Frontal cortex (tissue), 4 donors: ENCODE results near the gene HSPB6. TPM values are rescaled to one million over a fixed set of nuclear protein-coding genes. Genes with fewer than 3 reads are reported as not detected.
A peak's percentile ranks its signal among the peaks of the same experiment; 100 is the strongest.

Source experiments
- DNase-seq, 2 donors: peaks; one replicate each; pipeline ENCODE4 v3.0.0; 2012; ENCODE audit warnings: low spot score in 2 of 2
- FAIRE-seq: peaks from 2 replicates; lab custom pipeline; 2012; peaks lifted over from hg19 to GRCh38; lab: Jason Lieb, UNC
- total RNA-seq: library from RNA; depleted of rRNA; stranded (reverse); fragments of >200 nt; gene quantifications from one replicate; pipeline ENCODE4 v1.2.3, GENCODE V29; 2014
- donor health status: control.
- donor health status: control.
- donor health status: control.

The HSPB6 gene
- total RNA-seq, 1 donor from 2014 or later, result under 0.01 TPM

- FAIRE-seq, result no peak
Observed at GRCh38 chr19:35786299-35787160, 29.7 kb upstream of the HSPB6 start.

GRCh38 chr19:35785339-35785627 is 28.5 kb upstream of the HSPB6 start:
- no peak for DNase-seq
- FAIRE-seq, result no peak

More at GRCh38 chr19:35786299-35787160, 29.7 kb upstream of the HSPB6 start:
- DNase-seq, result no peak

GRCh38 chr19:35784503-35785338 is 27.9 kb upstream of the HSPB6 start:
- FAIRE-seq (no peak), DNase-seq (no peak)

- FAIRE-seq (no peak), DNase-seq (no peak)
Observed at GRCh38 chr19:35783469-35784434, 26.9 kb upstream of the HSPB6 start.

- no peak for FAIRE-seq
- no peak for DNase-seq
Observed at GRCh38 chr19:35782589-35782988, 25.8 kb upstream of the HSPB6 start.

- DNase-seq, result no peak
- no peak for FAIRE-seq
Observed at GRCh38 chr19:35781650-35782049, 24.8 kb upstream of the HSPB6 start.

GRCh38 chr19:35780717-35781116 is 23.9 kb upstream of the HSPB6 start:
- DNase-seq (no peak), FAIRE-seq (no peak)

GRCh38 chr19:35780058-35780457 is 23.2 kb upstream of the HSPB6 start:
- no peak for DNase-seq

GRCh38 chr19:35779033-35779432 is 22.2 kb upstream of the HSPB6 start:
- FAIRE-seq (no peak), DNase-seq (no peak)

More at GRCh38 chr19:35780058-35780457, 23.2 kb upstream of the HSPB6 start:
- no peak for FAIRE-seq

GRCh38 chr19:35777961-35778360 is 21.1 kb upstream of the HSPB6 start:
- DNase-seq (no peak), FAIRE-seq (no peak)

GRCh38 chr19:35777086-35777841 is 20.4 kb upstream of the HSPB6 start:
- FAIRE-seq, result no peak
- DNase-seq, result peak in 1 of 2 donors; percentile 68

GRCh38 chr19:35776102-35776788 is 19.4 kb upstream of the HSPB6 start:
- FAIRE-seq (no peak), DNase-seq (peak in 1 of 2 donors; percentile 25)

GRCh38 chr19:35775298-35776101 is 18.7 kb upstream of the HSPB6 start, which contains the start of gene ARHGAP33:
TSS of gene ARHGAP33 (plus strand) at chr19:35775564. CDS start at chr19:35775659, 95 bp downstream.
- FAIRE-seq, result peak; percentile 30

GRCh38 chr19:35775046-35775297 is 18.1 kb upstream of the HSPB6 start:
- FAIRE-seq (no peak), DNase-seq (no peak)

More at GRCh38 chr19:35775298-35776101, 18.7 kb upstream of the HSPB6 start, which contains the start of gene ARHGAP33:
- peak; percentile 98 to 99 for DNase-seq

- no peak for FAIRE-seq
- peak in 1 of 2 donors; percentile 22 for DNase-seq
Observed at GRCh38 chr19:35774274-35775045, 17.6 kb upstream of the HSPB6 start.

GRCh38 chr19:35773020-35773806 is 16.4 kb upstream of the HSPB6 start:
- no peak for FAIRE-seq
- no peak for DNase-seq
